Limb (tissue), 2 donors: ENCODE data around the gene PPARGC1A.

Experiments used
- DNase-seq, 2 donors: peaks; one replicate each; pipeline ENCODE4 v3.0.0-alpha.2; 2016; ENCODE audit errors: extremely low spot score in 2 of 2

The PPARGC1A gene, protein sequence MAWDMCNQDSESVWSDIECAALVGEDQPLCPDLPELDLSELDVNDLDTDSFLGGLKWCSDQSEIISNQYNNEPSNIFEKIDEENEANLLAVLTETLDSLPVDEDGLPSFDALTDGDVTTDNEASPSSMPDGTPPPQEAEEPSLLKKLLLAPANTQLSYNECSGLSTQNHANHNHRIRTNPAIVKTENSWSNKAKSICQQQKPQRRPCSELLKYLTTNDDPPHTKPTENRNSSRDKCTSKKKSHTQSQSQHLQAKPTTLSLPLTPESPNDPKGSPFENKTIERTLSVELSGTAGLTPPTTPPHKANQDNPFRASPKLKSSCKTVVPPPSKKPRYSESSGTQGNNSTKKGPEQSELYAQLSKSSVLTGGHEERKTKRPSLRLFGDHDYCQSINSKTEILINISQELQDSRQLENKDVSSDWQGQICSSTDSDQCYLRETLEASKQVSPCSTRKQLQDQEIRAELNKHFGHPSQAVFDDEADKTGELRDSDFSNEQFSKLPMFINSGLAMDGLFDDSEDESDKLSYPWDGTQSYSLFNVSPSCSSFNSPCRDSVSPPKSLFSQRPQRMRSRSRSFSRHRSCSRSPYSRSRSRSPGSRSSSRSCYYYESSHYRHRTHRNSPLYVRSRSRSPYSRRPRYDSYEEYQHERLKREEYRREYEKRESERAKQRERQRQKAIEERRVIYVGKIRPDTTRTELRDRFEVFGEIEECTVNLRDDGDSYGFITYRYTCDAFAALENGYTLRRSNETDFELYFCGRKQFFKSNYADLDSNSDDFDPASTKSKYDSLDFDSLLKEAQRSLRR

DNA sequence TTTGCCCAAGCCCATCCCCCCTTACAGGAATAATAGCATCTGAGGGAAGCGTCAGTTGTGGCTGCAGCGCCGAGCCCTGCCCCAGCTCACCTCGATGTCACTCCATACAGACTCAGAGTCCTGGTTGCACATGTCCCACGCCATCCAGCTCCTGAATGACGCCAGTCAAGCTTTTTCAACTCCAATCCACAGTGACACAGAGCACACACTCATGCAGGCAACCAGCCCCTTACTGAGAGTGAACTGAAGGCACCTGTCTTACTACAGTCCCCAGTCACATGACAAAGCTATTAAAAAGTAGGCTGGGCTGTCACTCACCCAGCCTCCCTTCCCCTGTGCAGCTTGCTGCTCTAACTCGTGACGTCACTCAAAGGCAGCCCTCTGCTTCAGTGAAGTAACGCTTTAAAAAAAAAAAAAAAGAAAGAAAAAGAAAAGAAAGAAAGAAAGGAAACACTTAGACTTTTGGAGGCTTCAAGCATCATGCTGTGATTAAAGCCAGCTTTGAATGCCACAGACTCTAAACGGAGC lies at the start of gene PPARGC1A:
Gene PPARGC1A (minus strand): TSS at position 234 of the 528 bp plus-strand sequence. CDS start 90 bp downstream, at position 144.
- peak; percentile 52 to 55 for DNase-seq

DNA sequence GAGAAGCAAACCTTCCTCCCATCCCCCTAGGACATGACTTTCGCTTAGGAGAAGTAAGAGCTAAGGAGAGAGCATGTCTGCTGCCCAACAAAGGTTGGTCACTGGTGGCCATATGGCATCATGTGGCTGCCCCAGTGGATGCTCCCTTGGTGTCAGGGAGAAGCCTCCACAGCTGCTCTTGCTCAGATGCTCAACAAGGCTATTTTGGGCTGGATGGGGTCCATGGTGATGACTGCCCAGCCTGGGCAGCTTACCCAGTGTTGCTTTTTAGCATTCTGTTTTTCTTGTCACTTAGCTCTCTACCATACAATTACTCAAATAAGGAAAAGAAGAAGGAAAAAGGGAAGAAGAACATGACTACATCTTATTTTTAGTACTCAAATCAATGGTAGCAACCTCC lies 48.9 kb upstream of the PPARGC1A start:
- no peak for DNase-seq

DNA sequence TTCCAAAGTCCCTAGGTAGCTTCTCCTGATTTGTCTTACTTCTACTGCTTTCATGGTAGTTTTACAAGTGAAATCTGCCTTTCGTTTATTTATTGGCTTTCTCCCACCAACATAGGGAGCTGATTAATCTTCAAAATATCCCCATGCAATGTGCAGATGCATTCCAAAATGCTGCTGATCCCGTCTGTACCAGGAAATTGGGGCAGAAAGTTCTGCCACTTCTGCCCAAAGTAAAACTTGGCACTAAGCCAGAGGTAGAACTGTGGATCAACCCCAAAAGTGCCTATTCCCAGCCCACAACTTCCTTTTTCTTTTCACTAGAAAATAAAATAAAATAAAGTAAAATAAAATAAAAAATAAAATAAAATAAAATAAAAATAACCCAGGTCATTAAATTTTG lies 47.3 kb upstream of the PPARGC1A start:
- DNase-seq: no peak

DNA sequence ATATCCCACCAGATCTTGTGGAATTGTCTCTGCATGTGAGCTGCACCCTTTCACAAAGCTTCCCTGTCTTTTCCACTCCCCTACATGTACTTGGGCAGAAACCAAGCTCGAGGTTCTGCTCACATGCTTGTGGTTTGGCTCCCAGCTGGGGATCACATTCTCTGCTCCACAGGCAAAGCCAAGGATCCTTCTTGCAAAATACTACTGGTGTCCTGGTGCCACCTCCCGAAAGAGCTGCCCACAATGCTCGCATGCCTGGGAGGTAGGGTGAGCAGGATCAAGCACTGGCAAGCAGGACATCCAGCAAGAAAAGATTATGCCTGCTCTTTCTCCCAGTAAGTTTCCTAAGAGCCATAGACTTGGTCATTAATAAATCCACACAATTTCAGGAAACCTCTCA lies 45.1 kb upstream of the PPARGC1A start:
- DNase-seq: peak; percentile 10 to 35

DNA sequence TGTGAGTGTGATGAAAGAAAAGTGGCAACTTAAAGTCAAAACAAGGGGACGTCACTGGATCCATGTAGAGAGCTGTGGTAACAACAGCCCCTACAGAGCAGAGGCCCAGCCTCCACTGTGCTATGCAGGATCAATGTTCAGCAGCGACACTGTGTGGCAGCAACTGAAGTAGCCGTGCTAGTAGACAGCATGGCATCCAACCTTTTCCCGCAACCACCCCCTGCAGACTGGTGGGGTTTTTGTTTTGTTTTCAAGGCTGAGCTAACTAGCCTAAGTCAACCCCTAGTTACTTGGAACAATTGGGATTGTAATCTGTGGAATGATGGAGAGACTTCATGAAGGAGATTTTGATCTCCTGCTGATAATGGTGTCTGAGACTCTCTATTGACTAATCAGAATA lies 44.4 kb upstream of the PPARGC1A start:
- DNase-seq: no peak

DNA sequence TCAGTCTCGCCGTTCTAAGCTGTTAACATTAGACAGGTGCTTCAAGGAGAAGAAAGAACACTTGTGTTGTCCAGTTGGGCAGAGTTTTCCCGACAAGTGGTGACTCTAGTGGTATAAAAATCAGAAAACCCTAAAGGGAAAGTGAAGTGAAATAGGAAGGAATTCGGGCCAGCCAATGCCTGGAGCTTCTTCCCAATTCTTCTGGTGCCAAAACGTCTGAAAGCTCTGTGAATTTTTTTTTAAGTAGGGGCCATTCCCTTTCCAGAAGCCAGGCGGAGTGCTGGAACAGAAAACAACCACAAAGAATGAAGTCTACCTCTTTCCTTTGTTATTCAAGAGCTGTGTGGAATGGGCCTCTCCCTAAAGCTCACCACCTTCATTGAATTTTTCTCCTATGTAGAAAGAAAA lies 43.1 kb upstream of the PPARGC1A start:
- DNase-seq: peak in 1 of 2 donors; percentile 21

DNA sequence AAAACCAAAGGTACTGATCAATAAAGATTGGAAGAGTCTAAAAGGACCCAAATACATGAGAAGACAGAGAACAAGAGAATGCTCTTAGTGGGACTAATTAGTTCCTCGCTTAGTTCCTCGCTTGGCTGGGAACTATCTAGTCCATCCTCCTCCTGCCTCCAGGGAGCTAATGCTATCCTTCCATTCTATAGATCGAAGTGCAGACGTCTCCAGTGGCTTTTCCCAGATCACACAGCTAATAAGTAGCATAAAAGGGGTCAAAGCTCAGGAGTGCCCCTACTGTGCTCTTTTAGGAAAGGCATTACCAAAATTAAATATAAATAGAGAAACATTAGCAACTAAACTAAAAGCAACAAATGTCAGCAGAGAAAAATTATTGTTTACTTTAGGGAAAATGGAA lies 42.3 kb upstream of the PPARGC1A start:
- DNase-seq: no peak

DNA sequence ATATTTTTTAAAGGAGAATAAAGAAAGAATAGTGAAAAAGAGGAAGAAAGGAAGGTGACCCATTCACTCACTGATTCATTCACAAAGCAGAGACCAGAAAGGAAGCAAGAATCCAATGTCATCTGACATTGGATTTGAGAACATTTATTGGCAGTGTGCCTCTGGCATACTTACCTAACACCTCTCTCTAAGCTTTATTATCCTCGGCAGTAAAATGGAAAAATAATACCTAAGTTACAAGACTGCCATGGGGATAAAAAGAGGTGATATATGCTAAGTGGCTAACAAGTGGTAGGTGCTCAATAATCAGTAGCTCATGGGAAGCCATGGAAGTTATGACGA lies 41.6 kb upstream of the PPARGC1A start:
- DNase-seq: no peak

DNA sequence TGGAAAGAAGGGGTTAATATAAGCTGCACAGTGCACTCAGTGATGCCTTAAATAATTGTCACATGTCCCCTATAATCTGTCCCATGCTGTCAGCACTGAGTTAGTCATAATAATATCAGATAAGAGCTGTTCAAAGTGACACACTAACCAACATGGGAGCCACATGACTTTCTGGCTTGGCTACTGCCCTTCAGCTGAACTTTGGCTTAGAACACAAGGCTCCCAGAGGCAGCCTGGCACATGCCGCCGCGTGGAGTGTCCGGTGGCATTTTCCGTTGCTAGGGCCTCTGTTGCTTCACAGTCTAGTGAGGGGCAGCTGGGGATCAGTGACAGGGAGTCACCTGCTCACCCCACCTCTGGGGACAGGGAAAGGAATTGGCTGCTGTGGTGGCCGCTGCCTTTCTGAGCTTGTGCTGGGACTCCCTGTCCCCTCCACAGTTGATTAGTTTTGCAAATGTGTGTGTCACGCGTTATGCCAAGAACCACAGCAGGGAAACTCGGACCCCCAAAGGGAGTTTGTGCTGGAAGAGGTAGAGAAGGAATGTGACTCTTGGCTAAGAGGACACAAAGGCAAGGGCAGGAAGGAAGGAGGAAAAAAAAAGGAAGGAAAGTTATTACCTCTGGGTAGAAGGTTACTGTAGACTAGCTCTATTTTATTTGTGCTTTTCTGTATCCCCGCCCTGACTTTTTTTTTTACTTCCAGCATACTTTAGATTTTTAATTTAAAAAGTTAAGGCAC lies 41.1 kb upstream of the PPARGC1A start:
- DNase-seq: peak; percentile 44 to 57

DNA sequence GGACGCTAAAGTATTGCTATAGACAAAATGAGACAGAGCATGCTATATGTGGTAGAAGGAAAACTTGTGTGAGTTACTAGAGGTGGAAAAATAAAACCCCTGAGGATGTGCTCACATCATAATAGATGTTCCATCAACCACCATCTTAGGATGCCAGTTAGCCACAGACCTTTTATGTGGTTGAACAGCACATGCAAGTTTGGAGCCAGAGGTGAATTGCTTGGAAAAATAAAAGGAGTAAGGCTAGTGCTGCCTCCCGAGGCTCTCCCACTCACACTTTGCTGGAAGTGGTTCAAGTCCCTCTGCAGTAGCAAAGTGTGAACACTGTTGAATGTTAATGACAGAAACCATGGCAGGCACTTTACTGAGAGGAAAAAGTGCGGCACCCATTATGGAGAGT lies 39.4 kb upstream of the PPARGC1A start:
- no peak for DNase-seq

DNA sequence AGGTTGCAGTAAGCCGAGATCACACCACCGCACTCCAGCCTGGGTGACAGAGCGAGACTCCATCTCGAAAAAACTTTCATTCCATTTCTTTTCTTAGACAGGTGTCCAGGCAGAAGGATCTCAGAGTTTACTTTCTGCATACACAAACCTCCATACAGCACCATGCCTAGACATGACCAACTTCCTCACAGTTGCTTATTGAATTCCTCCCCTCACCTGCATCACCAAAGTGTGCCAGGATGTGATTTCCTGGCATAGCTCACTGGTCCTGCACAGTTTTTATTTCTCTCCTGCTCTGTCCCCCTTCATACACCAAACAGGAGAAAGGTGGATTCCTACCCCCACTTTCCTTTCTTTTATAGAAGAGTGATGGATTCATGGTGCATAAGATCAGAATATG lies 34.7 kb upstream of the PPARGC1A start:
- no peak for DNase-seq

DNA sequence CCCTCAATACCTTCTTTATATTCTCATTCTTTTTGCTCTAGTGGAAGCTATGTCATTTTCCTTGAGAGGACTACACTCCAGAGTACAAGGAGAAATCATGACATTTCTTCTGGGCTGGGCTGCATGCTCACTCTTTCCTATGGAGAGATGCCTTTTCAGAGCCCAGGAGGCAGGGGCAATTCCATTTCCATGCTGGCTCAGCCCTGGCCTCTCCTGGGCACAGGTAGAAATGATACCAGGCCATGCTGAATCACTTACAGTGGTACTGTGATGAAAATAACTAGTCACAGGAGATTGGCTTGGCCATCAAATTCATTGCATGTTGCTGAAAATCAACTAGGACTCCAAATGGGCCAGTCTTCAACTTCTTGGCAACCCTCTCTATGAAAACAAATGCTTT lies 34.0 kb upstream of the PPARGC1A start:
- no peak for DNase-seq

DNA sequence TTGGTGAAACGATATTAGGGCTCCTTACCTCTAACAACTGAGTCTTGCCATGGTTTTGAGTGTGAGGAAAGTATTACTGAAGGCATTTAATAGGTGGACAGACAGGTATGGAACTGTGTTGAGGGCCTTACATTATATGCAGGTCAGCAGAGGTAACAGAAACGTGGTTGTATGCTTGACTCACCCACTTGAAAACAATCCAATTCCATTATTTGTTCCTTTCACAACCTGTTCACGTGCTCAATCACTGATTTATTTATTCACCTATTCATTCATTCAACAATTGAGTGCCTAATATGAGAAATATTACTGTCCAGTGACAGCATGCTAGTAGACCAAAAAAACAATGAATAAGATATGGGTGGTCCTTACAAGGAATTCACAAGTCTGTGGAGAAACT lies 33.3 kb upstream of the PPARGC1A start:
- no peak for DNase-seq

DNA sequence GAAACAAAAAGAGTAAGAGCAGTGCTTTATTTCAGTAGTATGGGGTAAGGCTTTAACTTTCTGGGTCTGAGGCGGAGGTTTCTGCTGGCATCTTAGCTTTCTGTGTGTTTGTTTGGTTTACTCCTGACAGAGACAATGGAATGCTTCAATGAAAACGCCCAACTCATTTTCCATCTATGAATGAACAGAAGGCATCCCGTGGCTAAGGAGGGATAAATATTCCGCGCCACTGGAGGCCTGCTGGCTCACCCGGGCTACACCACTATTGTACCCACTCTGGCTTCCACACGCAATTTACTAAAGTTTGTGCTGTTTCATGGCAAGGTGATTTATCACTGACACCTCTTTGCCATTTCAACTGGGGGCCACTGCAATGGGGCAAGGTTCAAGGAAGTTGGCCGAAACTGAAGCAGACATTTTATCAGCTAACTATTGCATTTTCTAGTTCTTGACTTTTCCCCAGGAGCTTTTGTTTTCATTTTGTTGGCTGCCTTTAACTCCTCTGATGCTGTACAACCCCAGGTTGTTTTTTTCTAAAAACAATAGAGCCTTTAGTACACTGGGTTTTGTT lies 32.8 kb upstream of the PPARGC1A start:
- DNase-seq: no peak

DNA sequence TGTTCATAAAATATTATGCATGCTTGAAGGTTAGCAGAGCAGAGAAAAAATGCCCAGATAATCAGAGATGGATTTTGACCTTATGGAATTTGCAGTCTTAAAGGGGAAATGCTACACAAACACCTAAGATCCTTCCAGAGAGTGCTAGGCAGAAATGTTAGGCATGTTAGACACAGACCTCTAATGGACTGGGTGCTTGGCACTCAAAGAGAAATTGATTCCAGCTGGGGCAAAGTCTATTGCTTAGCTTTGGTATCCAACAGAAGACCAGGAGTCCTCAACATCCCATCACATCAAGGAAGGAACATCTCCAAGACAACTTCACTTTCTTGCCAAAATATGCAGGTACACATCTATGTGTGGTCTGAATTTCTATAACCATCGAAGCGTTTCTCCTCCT lies 32.2 kb upstream of the PPARGC1A start:
- no peak for DNase-seq

DNA sequence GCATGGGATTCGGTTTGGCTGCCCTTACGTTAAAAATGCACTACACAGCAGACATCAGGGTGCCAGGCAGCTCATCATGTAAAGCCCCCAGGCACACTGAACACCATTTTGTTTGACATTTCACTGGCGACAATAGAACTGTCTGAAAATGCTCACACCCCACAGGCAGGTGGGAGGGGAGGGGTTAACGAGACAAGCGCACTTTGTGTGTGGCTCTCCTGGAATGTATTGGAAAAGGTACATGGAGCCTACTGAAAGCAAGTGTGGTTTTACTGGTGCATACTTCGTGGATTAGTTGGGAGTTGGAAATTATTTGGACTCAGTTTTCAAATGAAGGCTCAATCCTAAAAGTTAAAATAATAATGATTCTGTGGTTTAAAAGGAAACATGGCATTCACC lies 31.6 kb upstream of the PPARGC1A start:
- no peak for DNase-seq

DNA sequence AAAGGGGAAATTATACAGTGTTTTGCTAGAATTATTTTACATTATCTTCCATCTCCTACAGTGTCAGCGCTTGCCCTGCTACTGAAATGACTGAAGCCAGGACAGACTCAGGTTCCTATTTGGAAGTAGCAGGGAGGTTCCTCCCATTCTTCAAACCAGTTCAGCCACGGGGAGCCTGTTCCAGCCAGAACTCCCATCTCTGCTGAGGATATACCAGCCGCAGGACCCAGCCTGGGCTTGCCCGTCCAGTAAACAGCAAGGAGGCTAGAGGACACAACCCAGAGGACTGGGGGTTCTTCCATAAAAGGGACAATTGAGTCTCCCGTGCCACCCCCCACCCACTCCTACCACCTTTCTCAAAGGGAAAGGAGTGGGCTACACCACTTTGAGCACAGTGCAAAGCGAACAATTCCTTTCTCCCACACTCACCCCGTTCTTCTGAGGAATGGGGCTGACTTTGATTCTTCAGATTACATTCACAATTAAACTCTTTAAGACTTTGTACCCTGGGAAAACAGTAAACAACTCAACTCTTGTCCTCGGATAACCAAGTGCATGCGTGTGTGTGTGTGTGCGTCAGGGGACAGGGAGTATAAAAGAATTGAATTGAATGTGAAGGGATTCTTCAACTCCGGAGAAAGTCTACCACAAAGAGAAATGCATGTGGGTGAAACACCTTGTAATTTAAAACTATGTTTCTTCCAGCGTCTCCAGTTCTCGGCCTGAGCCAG lies 31.0 kb upstream of the PPARGC1A start:
- DNase-seq: no peak

DNA sequence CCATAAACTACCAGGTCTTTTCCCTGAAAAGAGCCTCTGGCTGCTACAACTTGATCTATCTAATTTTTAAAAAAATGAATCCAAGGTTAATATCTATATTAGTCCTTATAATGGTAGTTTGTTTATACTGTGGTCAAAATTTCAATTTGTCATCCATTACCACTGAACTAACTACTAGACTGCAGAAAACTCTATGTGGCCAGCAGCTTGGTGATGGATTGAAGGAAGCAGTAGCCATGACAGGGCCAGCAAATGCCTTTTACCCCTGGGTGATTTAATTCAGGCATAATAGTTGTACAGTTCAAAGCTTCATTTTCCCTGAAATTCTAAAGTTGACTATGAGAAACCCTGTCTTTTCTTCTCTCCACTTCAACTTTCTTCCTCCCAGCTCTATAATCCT lies 30.4 kb upstream of the PPARGC1A start:
- DNase-seq: no peak

DNA sequence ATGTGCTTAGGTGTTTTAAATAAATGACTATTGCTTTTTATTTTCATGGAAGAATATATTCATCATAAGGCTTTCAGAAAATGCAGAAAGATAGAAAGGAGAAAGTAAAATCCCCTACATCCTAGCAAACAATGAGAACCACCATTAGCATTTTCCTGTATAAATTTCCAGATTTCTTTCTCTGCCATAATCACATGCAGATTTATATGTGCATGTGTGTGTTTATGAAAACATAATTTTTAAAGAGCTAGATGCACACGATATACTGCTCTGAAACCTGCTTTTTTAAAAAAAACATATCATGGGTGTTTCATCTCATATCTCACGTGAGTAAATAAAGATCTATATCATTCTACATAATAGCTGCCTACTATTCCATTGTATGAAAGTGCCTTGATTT lies 26.4 kb upstream of the PPARGC1A start:
- no peak for DNase-seq

DNA sequence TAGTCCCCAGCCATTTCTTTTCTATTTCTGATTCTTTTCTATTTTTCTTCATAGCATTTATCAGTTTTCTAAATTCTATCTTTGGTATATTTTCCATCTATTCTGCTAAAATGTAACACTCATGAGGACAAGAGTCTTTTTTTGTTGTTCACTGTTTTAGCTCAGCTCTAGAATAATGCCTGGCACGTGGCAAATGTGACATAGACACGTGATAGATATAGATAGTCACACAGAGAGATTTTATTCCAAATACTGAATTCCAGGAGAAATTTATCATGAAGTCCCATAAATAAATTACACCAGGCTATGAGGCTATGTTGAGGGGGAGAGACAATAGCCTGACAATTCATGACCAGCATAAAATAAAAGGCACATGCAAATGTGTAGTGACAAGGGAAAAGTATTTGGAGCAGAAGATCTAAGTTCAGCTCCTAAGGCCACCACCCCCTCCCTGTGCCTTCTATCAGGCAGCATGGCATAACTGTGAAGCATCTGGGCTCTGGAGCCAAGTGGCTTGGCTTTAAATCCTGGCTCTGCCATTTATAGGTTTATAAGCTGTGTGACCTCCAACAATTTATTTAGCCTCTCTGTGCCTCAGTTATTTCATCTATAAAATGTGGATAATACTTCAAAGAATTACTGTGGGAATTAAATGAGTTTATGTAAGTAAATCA lies 25.7 kb upstream of the PPARGC1A start:
- no peak for DNase-seq
